ENCODE data around the gene TSPAN4. TPM values are rescaled to one million over a fixed set of nuclear protein-coding genes. Genes with fewer than 3 reads are reported as not detected.

The TSPAN4 gene
- total and polyA plus RNA-seq, 2 of the 13 experiments (the other 11 are each of a cell fraction or from before 2014, with no cell fraction given): 31.7 to 68.3 TPM

GRCh38 chr11:910589-911030, 68.0 kb downstream of the TSPAN4 start, which contains the start of gene CHID1 (continued):
- TF ChIP-seq, protein P1, sequence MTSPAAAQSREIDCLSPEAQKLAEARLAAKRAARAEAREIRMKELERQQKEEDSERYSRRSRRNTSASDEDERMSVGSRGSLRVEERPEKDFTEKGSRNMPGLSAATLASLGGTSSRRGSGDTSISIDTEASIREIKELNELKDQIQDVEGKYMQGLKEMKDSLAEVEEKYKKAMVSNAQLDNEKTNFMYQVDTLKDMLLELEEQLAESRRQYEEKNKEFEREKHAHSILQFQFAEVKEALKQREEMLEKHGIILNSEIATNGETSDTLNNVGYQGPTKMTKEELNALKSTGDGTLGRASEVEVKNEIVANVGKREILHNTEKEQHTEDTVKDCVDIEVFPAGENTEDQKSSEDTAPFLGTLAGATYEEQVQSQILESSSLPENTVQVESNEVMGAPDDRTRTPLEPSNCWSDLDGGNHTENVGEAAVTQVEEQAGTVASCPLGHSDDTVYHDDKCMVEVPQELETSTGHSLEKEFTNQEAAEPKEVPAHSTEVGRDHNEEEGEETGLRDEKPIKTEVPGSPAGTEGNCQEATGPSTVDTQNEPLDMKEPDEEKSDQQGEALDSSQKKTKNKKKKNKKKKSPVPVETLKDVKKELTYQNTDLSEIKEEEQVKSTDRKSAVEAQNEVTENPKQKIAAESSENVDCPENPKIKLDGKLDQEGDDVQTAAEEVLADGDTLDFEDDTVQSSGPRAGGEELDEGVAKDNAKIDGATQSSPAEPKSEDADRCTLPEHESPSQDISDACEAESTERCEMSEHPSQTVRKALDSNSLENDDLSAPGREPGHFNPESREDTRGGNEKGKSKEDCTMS (CRISPR knock-in tag; conservative IDR thresholded peaks at IDR 0.05): no peak
- TF ChIP-seq SP4 (CRISPR knock-in tag; IDR thresholded peaks at IDR 0.05) (peak; percentile 47; the same call in 1 of the 2 replicates), ZNF629 (CRISPR knock-in tag; conservative IDR thresholded peaks at IDR 0.05) (0 out of 2 replicates have a peak, but pooled peaks have one; percentile 25), GFI1 (CRISPR knock-in tag; IDR thresholded peaks at IDR 0.05; ENCODE audit: borderline replicate concordance) (no peak), YY1 (IDR thresholded peaks at IDR 0.05; ENCODE audit: insufficient read depth, insufficient replicate concordance, low read depth, low read length) (no peak), ZNF720 (CRISPR knock-in tag; IDR thresholded peaks at IDR 0.05) (no peak), PRDM15 (CRISPR knock-in tag; IDR thresholded peaks at IDR 0.05) (no peak; the same call in 1 of the 2 replicates), HOXA5 (CRISPR knock-in tag; IDR thresholded peaks at IDR 0.05) (no peak), MAFG (CRISPR knock-in tag; IDR thresholded peaks at IDR 0.05) (no peak), EED (CRISPR knock-in tag; IDR thresholded peaks at IDR 0.05) (no peak), ATF7 (IDR thresholded peaks at IDR 0.05) (no peak), ATF7 (CRISPR knock-in tag; IDR thresholded peaks at IDR 0.05) (no peak), SSRP1 (CRISPR knock-in tag; IDR thresholded peaks at IDR 0.05) (no peak), GABPB1 (CRISPR knock-in tag; IDR thresholded peaks at IDR 0.05) (peak; percentile 90)
- TF ChIP-seq, protein P2, sequence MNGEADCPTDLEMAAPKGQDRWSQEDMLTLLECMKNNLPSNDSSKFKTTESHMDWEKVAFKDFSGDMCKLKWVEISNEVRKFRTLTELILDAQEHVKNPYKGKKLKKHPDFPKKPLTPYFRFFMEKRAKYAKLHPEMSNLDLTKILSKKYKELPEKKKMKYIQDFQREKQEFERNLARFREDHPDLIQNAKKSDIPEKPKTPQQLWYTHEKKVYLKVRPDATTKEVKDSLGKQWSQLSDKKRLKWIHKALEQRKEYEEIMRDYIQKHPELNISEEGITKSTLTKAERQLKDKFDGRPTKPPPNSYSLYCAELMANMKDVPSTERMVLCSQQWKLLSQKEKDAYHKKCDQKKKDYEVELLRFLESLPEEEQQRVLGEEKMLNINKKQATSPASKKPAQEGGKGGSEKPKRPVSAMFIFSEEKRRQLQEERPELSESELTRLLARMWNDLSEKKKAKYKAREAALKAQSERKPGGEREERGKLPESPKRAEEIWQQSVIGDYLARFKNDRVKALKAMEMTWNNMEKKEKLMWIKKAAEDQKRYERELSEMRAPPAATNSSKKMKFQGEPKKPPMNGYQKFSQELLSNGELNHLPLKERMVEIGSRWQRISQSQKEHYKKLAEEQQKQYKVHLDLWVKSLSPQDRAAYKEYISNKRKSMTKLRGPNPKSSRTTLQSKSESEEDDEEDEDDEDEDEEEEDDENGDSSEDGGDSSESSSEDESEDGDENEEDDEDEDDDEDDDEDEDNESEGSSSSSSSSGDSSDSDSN (CRISPR knock-in tag; IDR thresholded peaks at IDR 0.05): peak; percentile 15; the same call in 1 of the 2 replicates
- TF ChIP-seq, protein P3, sequence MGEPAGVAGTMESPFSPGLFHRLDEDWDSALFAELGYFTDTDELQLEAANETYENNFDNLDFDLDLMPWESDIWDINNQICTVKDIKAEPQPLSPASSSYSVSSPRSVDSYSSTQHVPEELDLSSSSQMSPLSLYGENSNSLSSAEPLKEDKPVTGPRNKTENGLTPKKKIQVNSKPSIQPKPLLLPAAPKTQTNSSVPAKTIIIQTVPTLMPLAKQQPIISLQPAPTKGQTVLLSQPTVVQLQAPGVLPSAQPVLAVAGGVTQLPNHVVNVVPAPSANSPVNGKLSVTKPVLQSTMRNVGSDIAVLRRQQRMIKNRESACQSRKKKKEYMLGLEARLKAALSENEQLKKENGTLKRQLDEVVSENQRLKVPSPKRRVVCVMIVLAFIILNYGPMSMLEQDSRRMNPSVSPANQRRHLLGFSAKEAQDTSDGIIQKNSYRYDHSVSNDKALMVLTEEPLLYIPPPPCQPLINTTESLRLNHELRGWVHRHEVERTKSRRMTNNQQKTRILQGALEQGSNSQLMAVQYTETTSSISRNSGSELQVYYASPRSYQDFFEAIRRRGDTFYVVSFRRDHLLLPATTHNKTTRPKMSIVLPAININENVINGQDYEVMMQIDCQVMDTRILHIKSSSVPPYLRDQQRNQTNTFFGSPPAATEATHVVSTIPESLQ (CRISPR knock-in tag; conservative IDR thresholded peaks at IDR 0.05): no peak
- TF ChIP-seq, protein P4, sequence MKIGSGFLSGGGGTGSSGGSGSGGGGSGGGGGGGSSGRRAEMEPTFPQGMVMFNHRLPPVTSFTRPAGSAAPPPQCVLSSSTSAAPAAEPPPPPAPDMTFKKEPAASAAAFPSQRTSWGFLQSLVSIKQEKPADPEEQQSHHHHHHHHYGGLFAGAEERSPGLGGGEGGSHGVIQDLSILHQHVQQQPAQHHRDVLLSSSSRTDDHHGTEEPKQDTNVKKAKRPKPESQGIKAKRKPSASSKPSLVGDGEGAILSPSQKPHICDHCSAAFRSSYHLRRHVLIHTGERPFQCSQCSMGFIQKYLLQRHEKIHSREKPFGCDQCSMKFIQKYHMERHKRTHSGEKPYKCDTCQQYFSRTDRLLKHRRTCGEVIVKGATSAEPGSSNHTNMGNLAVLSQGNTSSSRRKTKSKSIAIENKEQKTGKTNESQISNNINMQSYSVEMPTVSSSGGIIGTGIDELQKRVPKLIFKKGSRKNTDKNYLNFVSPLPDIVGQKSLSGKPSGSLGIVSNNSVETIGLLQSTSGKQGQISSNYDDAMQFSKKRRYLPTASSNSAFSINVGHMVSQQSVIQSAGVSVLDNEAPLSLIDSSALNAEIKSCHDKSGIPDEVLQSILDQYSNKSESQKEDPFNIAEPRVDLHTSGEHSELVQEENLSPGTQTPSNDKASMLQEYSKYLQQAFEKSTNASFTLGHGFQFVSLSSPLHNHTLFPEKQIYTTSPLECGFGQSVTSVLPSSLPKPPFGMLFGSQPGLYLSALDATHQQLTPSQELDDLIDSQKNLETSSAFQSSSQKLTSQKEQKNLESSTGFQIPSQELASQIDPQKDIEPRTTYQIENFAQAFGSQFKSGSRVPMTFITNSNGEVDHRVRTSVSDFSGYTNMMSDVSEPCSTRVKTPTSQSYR (CRISPR knock-in tag; IDR thresholded peaks at IDR 0.05; ENCODE audit: borderline replicate concordance): no peak
